Stimulated activated naive CD8-positive, alpha-beta T cell treated with anti-CD3 and anti-CD28 coated beads, Interleukin-15, Interleukin-2, amounts not matched to agents 100 ng/mL and 50 ng/mL, for 24 hours (primary cell): ENCODE data around the gene MAP3K3.

Source experiments
- H3K27ac Mint-ChIP-seq: one replicate; pipeline ENCODE4 v1.8.0; 2021; ENCODE audit warnings: mild to moderate bottlenecking, mixed read lengths
- H3K27me3 Mint-ChIP-seq: one replicate; pipeline ENCODE4 v1.8.0; 2021; ENCODE audit warnings: mixed read lengths
- H3K36me3 Mint-ChIP-seq: one replicate; pipeline ENCODE4 v1.8.0; 2021; ENCODE audit warnings: low read depth, mixed read lengths
- H3K4me1 Mint-ChIP-seq: one replicate; pipeline ENCODE4 v1.8.0; 2021; ENCODE audit warnings: low read depth, mixed read lengths
- H3K4me3 Mint-ChIP-seq: one replicate; pipeline ENCODE4 v1.8.0; 2021; ENCODE audit warnings: mild to moderate bottlenecking, mixed read lengths
- H3K9me3 Mint-ChIP-seq: one replicate; pipeline ENCODE4 v1.8.0; 2021; ENCODE audit warnings: mixed read lengths

MAP3K3 gene

GRCh38 chr17:63686138-63686685, 64.0 kb downstream of the MAP3K3 start:
- H3K36me3 Mint-ChIP-seq = peaks cover 29% of the 10 kb centered on the region
- H3K4me3 Mint-ChIP-seq = no peak overlapping the region
- H3K27ac Mint-ChIP-seq = peak overlapping the region; percentile 93
- no peaks in the 10 kb centered on the region for H3K9me3 Mint-ChIP-seq
- H3K27me3 Mint-ChIP-seq = no peaks in the 10 kb centered on the region
- H3K4me1 Mint-ChIP-seq = peaks cover 23% of the 10 kb centered on the region

GRCh38 chr17:63688396-63689020, 66.3 kb downstream of the MAP3K3 start:
- no peak overlapping the region for H3K27ac Mint-ChIP-seq
- peaks cover 16% of the 10 kb centered on the region for H3K36me3 Mint-ChIP-seq
- peaks cover 32% of the 10 kb centered on the region for H3K4me1 Mint-ChIP-seq
- H3K9me3 Mint-ChIP-seq = no peaks in the 10 kb centered on the region
- no peak overlapping the region for H3K4me3 Mint-ChIP-seq
- no peaks in the 10 kb centered on the region for H3K27me3 Mint-ChIP-seq

GRCh38 chr17:63689479-63689878, 67.3 kb downstream of the MAP3K3 start:
- Mint-ChIP-seq H3K27me3 (no peaks in the 10 kb centered on the region), H3K36me3 (peaks cover 12% of the 10 kb centered on the region), H3K27ac (no peak overlapping the region), H3K9me3 (no peaks in the 10 kb centered on the region), H3K4me1 (peaks cover 41% of the 10 kb centered on the region), H3K4me3 (no peak overlapping the region)

GRCh38 chr17:63692195-63692816, 70.1 kb downstream of the MAP3K3 start:
- H3K4me1 Mint-ChIP-seq = peaks cover 57% of the 10 kb centered on the region
- no peak overlapping the region for H3K4me3 Mint-ChIP-seq
- H3K27ac Mint-ChIP-seq = no peak overlapping the region
- H3K27me3 Mint-ChIP-seq = no peaks in the 10 kb centered on the region
- peaks cover 20% of the 10 kb centered on the region for H3K36me3 Mint-ChIP-seq
- H3K9me3 Mint-ChIP-seq = no peaks in the 10 kb centered on the region

GRCh38 chr17:63693411-63694113, 71.3 kb downstream of the MAP3K3 start:
- peaks cover 24% of the 10 kb centered on the region for H3K36me3 Mint-ChIP-seq
- no peaks in the 10 kb centered on the region for H3K27me3 Mint-ChIP-seq
- peak overlapping the region; percentile 4 for H3K27ac Mint-ChIP-seq
- H3K4me3 Mint-ChIP-seq = no peak overlapping the region
- H3K9me3 Mint-ChIP-seq = no peaks in the 10 kb centered on the region
- H3K4me1 Mint-ChIP-seq = peaks cover 61% of the 10 kb centered on the region

- H3K36me3 Mint-ChIP-seq = peaks cover 24% of the 10 kb centered on the region
- no peaks in the 10 kb centered on the region for H3K9me3 Mint-ChIP-seq
- peak overlapping the region; percentile 52 for H3K27ac Mint-ChIP-seq
- H3K4me3 Mint-ChIP-seq = no peak overlapping the region
- no peaks in the 10 kb centered on the region for H3K27me3 Mint-ChIP-seq
- peaks cover 58% of the 10 kb centered on the region for H3K4me1 Mint-ChIP-seq
Observed at GRCh38 chr17:63694229-63694949, 72.2 kb downstream of the MAP3K3 start.

GRCh38 chr17:63694950-63695773, 72.9 kb downstream of the MAP3K3 start:
- Mint-ChIP-seq H3K9me3 (no peaks in the 10 kb centered on the region), H3K36me3 (peaks cover 24% of the 10 kb centered on the region), H3K27me3 (no peaks in the 10 kb centered on the region), H3K4me1 (peaks cover 58% of the 10 kb centered on the region), H3K27ac (peak overlapping the region; percentile 59), H3K4me3 (no peak overlapping the region)

- peak overlapping the region; percentile 94 for H3K27ac Mint-ChIP-seq
- no peaks in the 10 kb centered on the region for H3K27me3 Mint-ChIP-seq
- H3K4me1 Mint-ChIP-seq = peaks cover 58% of the 10 kb centered on the region
- H3K9me3 Mint-ChIP-seq = no peaks in the 10 kb centered on the region
- peaks cover 24% of the 10 kb centered on the region for H3K36me3 Mint-ChIP-seq
- no peak overlapping the region for H3K4me3 Mint-ChIP-seq
Observed at GRCh38 chr17:63695889-63696288, 73.7 kb downstream of the MAP3K3 start.

GRCh38 chr17:63696381-63696961, 74.3 kb downstream of the MAP3K3 start:
- Mint-ChIP-seq H3K9me3 (no peaks in the 10 kb centered on the region), H3K4me3 (peak overlapping the region; percentile 88), H3K4me1 (peaks cover 63% of the 10 kb centered on the region), H3K36me3 (peaks cover 24% of the 10 kb centered on the region), H3K27ac (peak overlapping the region; percentile 94), H3K27me3 (no peaks in the 10 kb centered on the region)

GRCh38 chr17:63697341-63698286, 75.4 kb downstream of the MAP3K3 start:
- peaks cover 29% of the 10 kb centered on the region for H3K36me3 Mint-ChIP-seq
- no peaks in the 10 kb centered on the region for H3K9me3 Mint-ChIP-seq
- H3K4me3 Mint-ChIP-seq = peak overlapping the region; percentile 88
- H3K4me1 Mint-ChIP-seq = peaks cover 74% of the 10 kb centered on the region
- no peaks in the 10 kb centered on the region for H3K27me3 Mint-ChIP-seq
- H3K27ac Mint-ChIP-seq = peak overlapping the region; percentile 94

- peaks cover 37% of the 10 kb centered on the region for H3K36me3 Mint-ChIP-seq
Observed at GRCh38 chr17:63698381-63698885, 76.2 kb downstream of the MAP3K3 start.

GRCh38 chr17:63698886-63699637, 76.8 kb downstream of the MAP3K3 start:
- Mint-ChIP-seq H3K27me3 (no peaks in the 10 kb centered on the region), H3K4me3 (peak overlapping the region; percentile 88), H3K27ac (peak overlapping the region; percentile 88), H3K9me3 (no peaks in the 10 kb centered on the region), H3K36me3 (peaks cover 43% of the 10 kb centered on the region), H3K4me1 (peaks cover 74% of the 10 kb centered on the region)

More at GRCh38 chr17:63698381-63698885, 76.2 kb downstream of the MAP3K3 start:
- peaks cover 74% of the 10 kb centered on the region for H3K4me1 Mint-ChIP-seq
- no peaks in the 10 kb centered on the region for H3K27me3 Mint-ChIP-seq
- peak overlapping the region; percentile 94 for H3K27ac Mint-ChIP-seq
- peak overlapping the region; percentile 88 for H3K4me3 Mint-ChIP-seq
- H3K9me3 Mint-ChIP-seq = no peaks in the 10 kb centered on the region
